Right lobe of liver (tissue), 6 donors: ENCODE measurements around the gene ARVCF. TPM values are rescaled to one million over a fixed set of nuclear protein-coding genes. Genes with fewer than 3 reads are reported as not detected.
A peak's percentile ranks its signal among the peaks of the same experiment; 100 is the strongest.

Experiments
- ATAC-seq, 4 donors: fragments of 200-7000 bp; cut with Tn5 transposase; one replicate each; pipeline ENCODE4 v1.9.1; 2020; ENCODE audit warnings: mild to moderate bottlenecking in 4 of 4, moderate library complexity in 4 of 4
- DNase-seq, 3 donors: peaks; one replicate each; pipeline ENCODE4 v3.0.0-alpha.2; 2020
- H3K27ac ChIP-seq, 3 donors: fragments of 200-600 bp; one replicate each; pipeline ENCODE4 v1.8.0; 2022
- H3K27me3 ChIP-seq, 2 donors: fragments of 200-600 bp; one replicate each; pipeline ENCODE4 v1.8.0; 2022
- H3K36me3 ChIP-seq, 4 donors: fragments of 200-600 bp; sonication (generic) in 1 of 4; one replicate each; pipeline versions ENCODE4 v1.5.1 to v1.8.0; 2017 to 2022; ENCODE audit warnings: control low read depth in 1 of 4
- H3K4me1 ChIP-seq, 4 donors: fragments of 200-600 bp; sonication (generic) in 1 of 4; one replicate each; pipeline versions ENCODE4 v1.5.1 to v1.8.0; 2017 to 2022; ENCODE audit warnings: control low read depth in 1 of 4
- H3K4me3 ChIP-seq, 3 donors: fragments of 200-600 bp; one replicate each; pipeline ENCODE4 v1.8.0; 2022
- H3K9me3 ChIP-seq, 4 donors: fragments of 200-600 bp; sonication (generic) in 1 of 4; one replicate each; pipeline versions ENCODE4 v1.5.1 to v1.8.0; 2017 to 2022; ENCODE audit warnings: control low read depth in 1 of 4
- CTCF ChIP-seq, 4 donors: fragments of 200-600 bp in 3 of 4; fragments of 450-650 bp in 1 of 4; IDR thresholded peaks; one replicate each; pipeline versions ENCODE4 v1.5.1 to v1.8.0; 2016 to 2022; ENCODE audit warnings: antibody characterized with exemption in 4 of 4, mild to moderate bottlenecking in 2 of 4
- POLR2A ChIP-seq: fragments of 450-650 bp; IDR thresholded peaks from one replicate; pipeline ENCODE4 v1.6.1; 2017; ENCODE audit warnings: antibody characterized with exemption, mild to moderate bottlenecking
- WGBS: methylation state at CpG from one replicate; pipeline ENCODE4 v1.1.6; 2018; ENCODE audit warnings: low coverage, low lambda C conversion rate; ENCODE audit not compliant: insufficient coverage; ENCODE audit errors: missing lambda C conversion rate; 5-methylcytosine and 5-hydroxymethylcytosine counted together
- intact Hi-C, 2 donors: fragments of 100-400 bp; cut with DNase I; formaldehyde crosslinking; loops; one replicate each; pipeline versions ENCODE4 v1.11.2 to v1.14.1; 2022
- total RNA-seq, 6 experiments: library from RNA; depleted of rRNA in 2 of 6; stranded (reverse); fragments of >200 nt in 2 of 6; fragmentation: NEBNext Ultra II Directional in 3 of 6; extraction: Animal tissue kit (Norgen Biotek cat#: 25700) in 3 of 6; gene quantifications; one replicate each; pipeline versions ENCODE4 v1.1.0 to v1.2.4, GENCODE V29; 2016 to 2023
- donor health status: DM: no; HTN: yes; CAD: no.
- donor health status: DM: no; HTN: no; CAD: no.
- donor health status: DM: no; HTN: no; CAD: no.
- donor health status: DM: no; HTN: yes; CAD: no.
- donor health status: DM: no; HTN: yes; CAD: no.

The ARVCF gene
- total RNA-seq, 6 experiments from 2014 or later: 11.5 to 40.9 (median 20.7) TPM

- DNase-seq (peak in 1 of 3 donors; percentile 48), ATAC-seq (no peak)
- intact Hi-C loops: no loop called here
- H3K9me3 ChIP-seq: no peaks in the 10 kb centered on the region
- H3K4me3 ChIP-seq: no peak overlapping the region
- no peak for TF ChIP-seq CTCF (IDR thresholded peaks at IDR 0.05)
- no peak for TF ChIP-seq POLR2A
- H3K36me3 ChIP-seq: no peaks in the 10 kb centered on the region
- WGBS: 72% methylated on average over 5 of the region's 12 CpGs
- no peaks in the 10 kb centered on the region for H3K27me3 ChIP-seq
- peaks cover 0 to 40% (median 11%) of the 10 kb centered on the region in 4 donors for H3K4me1 ChIP-seq
- no peak overlapping the region for H3K27ac ChIP-seq
These were observed 19.8 kb downstream of the ARVCF start for GRCh38 chr22:19996694-19997384.

- Histone ChIP-seq H3K36me3 (no peaks in the 10 kb centered on the region), H3K9me3 (no peaks in the 10 kb centered on the region), H3K4me3 (no peak overlapping the region), H3K4me1 (peaks cover 0 to 40% (median 11%) of the 10 kb centered on the region in 4 donors), H3K27me3 (no peaks in the 10 kb centered on the region), H3K27ac (no peak overlapping the region)
- intact Hi-C loops: no loop called here
- ATAC-seq: no peak
- TF ChIP-seq POLR2A (no peak), CTCF (IDR thresholded peaks at IDR 0.05) (no peak)
- WGBS: 60% methylated on average over 7 of the region's 18 CpGs
- DNase-seq: peak in 1 of 3 donors; percentile 52
These were observed 20.8 kb downstream of the ARVCF start for GRCh38 chr22:19995611-19996339.

GRCh38 chr22:19994851-19995610 lies 21.6 kb downstream of the ARVCF start:
- no peaks in the 10 kb centered on the region for H3K27me3 ChIP-seq
- no peak for TF ChIP-seq POLR2A
- TF ChIP-seq CTCF (IDR thresholded peaks at IDR 0.05): no peak
- H3K27ac ChIP-seq: no peak overlapping the region
- DNase-seq (no peak), ATAC-seq (no peak)
- no peak overlapping the region for H3K4me3 ChIP-seq
- H3K9me3 ChIP-seq: no peaks in the 10 kb centered on the region
- peaks cover 0 to 34% (median 7%) of the 10 kb centered on the region in 4 donors for H3K4me1 ChIP-seq
- 74% methylated on average over 10 of the region's 12 CpGs for WGBS
- intact Hi-C loops: no loop called here
- no peaks in the 10 kb centered on the region for H3K36me3 ChIP-seq

GRCh38 chr22:19993926-19994325 lies 22.7 kb downstream of the ARVCF start:
- no peak for ATAC-seq
- intact Hi-C loops: no loop called here
- Histone ChIP-seq H3K27me3 (no peaks in the 10 kb centered on the region), H3K4me1 (peaks cover 0 to 23% (median 2%) of the 10 kb centered on the region in 4 donors), H3K9me3 (no peaks in the 10 kb centered on the region), H3K4me3 (no peak overlapping the region), H3K36me3 (no peaks in the 10 kb centered on the region), H3K27ac (no peak overlapping the region)
- WGBS: 83% methylated on average over 6 of the region's 7 CpGs
- peak in 1 of 3 donors; percentile 16 for DNase-seq
- TF ChIP-seq POLR2A (no peak), CTCF (IDR thresholded peaks at IDR 0.05) (no peak)
